Measurements from ENCODE around the gene RPN1.

RPN1 gene

GRCh38 chr3:128576290-128576689 lies 74.3 kb downstream of the RPN1 start:
- no peak for DNase-seq

GRCh38 chr3:128575777-128576176 lies 74.8 kb downstream of the RPN1 start:
- no peak for DNase-seq

- DNase-seq, result no peak
Measured at GRCh38 chr3:128573707-128574162, 76.9 kb downstream of the RPN1 start.

- DNase-seq, result no peak
Measured at GRCh38 chr3:128573160-128573559, 77.5 kb downstream of the RPN1 start.

GRCh38 chr3:128572644-128573105 lies 77.9 kb downstream of the RPN1 start:
- peak in 1 of 2 experiments; percentile 54 for DNase-seq

GRCh38 chr3:128572013-128572412 lies 78.6 kb downstream of the RPN1 start:
- DNase-seq, result no peak

Measured in NCI-H526 (cell line).